ENCODE measurements around the gene ACTR3C.

- TF ChIP-seq CTCF (IDR thresholded peaks at IDR 0.05) (no peak), EZH2 (IDR thresholded peaks at IDR 0.05; ENCODE audit: borderline replicate concordance, insufficient read depth, low read depth, low read length, poor library complexity, severe bottlenecking) (no peak)
Measured at GRCh38 chr7:150368096-150368883, 44.9 kb upstream of the ACTR3C start, which contains the start of gene REPIN1.
